ENCODE measurements around the gene TNNI3.

DNA sequence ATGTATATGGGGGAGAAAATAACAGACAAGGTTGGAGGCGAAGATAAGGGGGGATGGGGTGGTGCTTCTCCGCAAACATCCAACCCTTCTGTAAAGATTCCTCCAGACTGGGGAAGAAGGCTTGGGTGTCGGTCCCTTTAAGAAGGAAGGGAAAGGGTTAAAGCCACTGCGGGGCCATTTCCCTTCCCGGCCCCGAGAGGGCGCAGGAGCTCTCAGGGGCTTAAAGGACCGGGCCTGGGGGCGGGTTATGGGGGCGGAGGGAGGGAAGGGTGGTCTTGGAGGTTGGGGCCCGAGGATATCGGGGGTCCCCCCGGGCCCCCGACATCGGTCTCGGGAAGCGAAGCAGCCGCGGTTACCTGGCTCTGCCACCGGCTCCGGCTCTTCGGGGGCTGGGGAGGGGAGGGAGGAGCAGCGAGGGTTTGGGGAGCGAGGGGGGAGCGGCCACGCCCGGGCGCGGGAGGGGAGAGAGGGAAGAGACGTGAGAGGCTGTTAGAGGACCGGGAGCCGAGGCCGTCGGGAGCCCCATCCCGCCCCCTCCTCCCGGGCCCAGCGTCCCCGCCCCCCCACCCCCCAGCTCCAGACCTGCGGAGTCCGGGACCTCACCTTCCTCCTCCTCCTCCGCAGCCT lies 11.3 kb downstream of the TNNI3 start:
- TF ChIP-seq, protein P1, sequence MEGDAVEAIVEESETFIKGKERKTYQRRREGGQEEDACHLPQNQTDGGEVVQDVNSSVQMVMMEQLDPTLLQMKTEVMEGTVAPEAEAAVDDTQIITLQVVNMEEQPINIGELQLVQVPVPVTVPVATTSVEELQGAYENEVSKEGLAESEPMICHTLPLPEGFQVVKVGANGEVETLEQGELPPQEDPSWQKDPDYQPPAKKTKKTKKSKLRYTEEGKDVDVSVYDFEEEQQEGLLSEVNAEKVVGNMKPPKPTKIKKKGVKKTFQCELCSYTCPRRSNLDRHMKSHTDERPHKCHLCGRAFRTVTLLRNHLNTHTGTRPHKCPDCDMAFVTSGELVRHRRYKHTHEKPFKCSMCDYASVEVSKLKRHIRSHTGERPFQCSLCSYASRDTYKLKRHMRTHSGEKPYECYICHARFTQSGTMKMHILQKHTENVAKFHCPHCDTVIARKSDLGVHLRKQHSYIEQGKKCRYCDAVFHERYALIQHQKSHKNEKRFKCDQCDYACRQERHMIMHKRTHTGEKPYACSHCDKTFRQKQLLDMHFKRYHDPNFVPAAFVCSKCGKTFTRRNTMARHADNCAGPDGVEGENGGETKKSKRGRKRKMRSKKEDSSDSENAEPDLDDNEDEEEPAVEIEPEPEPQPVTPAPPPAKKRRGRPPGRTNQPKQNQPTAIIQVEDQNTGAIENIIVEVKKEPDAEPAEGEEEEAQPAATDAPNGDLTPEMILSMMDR (IDR thresholded peaks at IDR 0.05; ENCODE audit: extremely low read depth in 1 of 2, insufficient read depth in 1 of 2, low read depth in 1 of 2, low read length in 2 of 2): peak; percentile 34 to 55
- TF ChIP-seq POLR2A (IDR thresholded peaks at IDR 0.05; ENCODE audit: low read depth, low read length): no peak
- no peak for TF ChIP-seq JUN (IDR thresholded peaks at IDR 0.05; ENCODE audit: borderline replicate concordance, insufficient read depth, insufficient read length, low read depth)
- TF ChIP-seq MYC (IDR thresholded peaks at IDR 0.05; ENCODE audit: low read depth, low read length): no peak
- TF ChIP-seq POLR2AphosphoS5 (IDR thresholded peaks at IDR 0.05; ENCODE audit: insufficient read depth, low read depth, low read length): no peak
- TF ChIP-seq EZH2 (IDR thresholded peaks at IDR 0.05; ENCODE audit: borderline replicate concordance, low read depth, low read length, severe bottlenecking): no peak
- no peak for TF ChIP-seq MAX (IDR thresholded peaks at IDR 0.05; ENCODE audit: insufficient read depth, insufficient read length)
- TF ChIP-seq GATA2 (IDR thresholded peaks at IDR 0.05; ENCODE audit: insufficient read depth, insufficient read length, low read depth, low read length): no peak
